Neural crest cell (in vitro differentiated cells): ENCODE data around the gene COX7A2L. TPM values are rescaled to one million over a fixed set of nuclear protein-coding genes. Genes with fewer than 3 reads are reported as not detected.

Source experiments
- DNase-seq: peaks from one replicate; pipeline ENCODE4 v3.0.0; 2021; ENCODE audit warnings: low read depth, mixed read lengths, low spot score
- H3K27ac Mint-ChIP-seq: one replicate; pipeline ENCODE4 v1.8.0; 2021; ENCODE audit warnings: mild to moderate bottlenecking, mixed read lengths; ENCODE audit not compliant: unreplicated experiment
- H3K27me3 Mint-ChIP-seq: 2 replicates; pipeline ENCODE4 v1.8.0; 2021; ENCODE audit warnings: low read depth, mild to moderate bottlenecking, mixed read lengths
- H3K36me3 Mint-ChIP-seq: 2 replicates; pipeline ENCODE4 v1.8.0; 2021; ENCODE audit warnings: low read depth, mild to moderate bottlenecking, mixed read lengths
- H3K4me1 Mint-ChIP-seq: 2 replicates; pipeline ENCODE4 v1.8.0; 2021; ENCODE audit warnings: mixed read lengths
- H3K4me3 Mint-ChIP-seq: one replicate; pipeline ENCODE4 v1.8.0; 2021; ENCODE audit warnings: mild to moderate bottlenecking, mixed read lengths
- H3K9me3 Mint-ChIP-seq: 2 replicates; pipeline ENCODE4 v1.8.0; 2021; ENCODE audit warnings: mixed read lengths
- CTCF ChIP-seq: fragments of 200-600 bp; sonication (generic); conservative IDR thresholded peaks from 2 replicates; pipeline ENCODE4 v1.5.0; 2021; ENCODE audit warnings: antibody characterized with exemption, mild to moderate bottlenecking
- total RNA-seq: library from RNA; stranded (reverse); gene quantifications from 2 replicates; pipeline ENCODE4 v1.2.1, GENCODE V29; 2021

COX7A2L gene
- total RNA-seq, 1 donor from 2014 or later: 94.4 TPM

- DNase-seq: no peak
- no peak for TF ChIP-seq CTCF
- H3K9me3 Mint-ChIP-seq: no peaks in the 10 kb centered on the region
- no peaks in the 10 kb centered on the region for H3K27me3 Mint-ChIP-seq
- peaks cover 18% of the 10 kb centered on the region for H3K4me1 Mint-ChIP-seq
- peaks cover 9% of the 10 kb centered on the region for H3K36me3 Mint-ChIP-seq
- no peak overlapping the region for H3K4me3 Mint-ChIP-seq
- no peak overlapping the region for H3K27ac Mint-ChIP-seq
These were observed 15.0 kb downstream of the COX7A2L start for GRCh38 chr2:42345986-42346385.

GRCh38 chr2:42342795-42343241 lies 18.2 kb downstream of the COX7A2L start:
- peak overlapping the region; percentile 7 for H3K4me3 Mint-ChIP-seq
- H3K27ac Mint-ChIP-seq: peak overlapping the region; percentile 81
- peaks cover 18% of the 10 kb centered on the region for H3K4me1 Mint-ChIP-seq
- TF ChIP-seq CTCF: no peak
- H3K9me3 Mint-ChIP-seq: no peaks in the 10 kb centered on the region
- H3K36me3 Mint-ChIP-seq: peaks cover 26% of the 10 kb centered on the region
- H3K27me3 Mint-ChIP-seq: no peaks in the 10 kb centered on the region
- no peak for DNase-seq

GRCh38 chr2:42342061-42342794 lies 18.8 kb downstream of the COX7A2L start:
- H3K36me3 Mint-ChIP-seq: peaks cover 32% of the 10 kb centered on the region
- DNase-seq: no peak
- no peak overlapping the region for H3K4me3 Mint-ChIP-seq
- peaks cover 18% of the 10 kb centered on the region for H3K4me1 Mint-ChIP-seq
- H3K9me3 Mint-ChIP-seq: peaks cover 3% of the 10 kb centered on the region
- TF ChIP-seq CTCF: no peak
- H3K27ac Mint-ChIP-seq: peak overlapping the region; percentile 52
- H3K27me3 Mint-ChIP-seq: no peaks in the 10 kb centered on the region

GRCh38 chr2:42340938-42341636 lies 19.9 kb downstream of the COX7A2L start:
- H3K27me3 Mint-ChIP-seq: no peaks in the 10 kb centered on the region
- peaks cover 20% of the 10 kb centered on the region for H3K4me1 Mint-ChIP-seq
- no peak for TF ChIP-seq CTCF
- H3K27ac Mint-ChIP-seq: no peak overlapping the region
- no peak overlapping the region for H3K4me3 Mint-ChIP-seq
- H3K9me3 Mint-ChIP-seq: peaks cover 5% of the 10 kb centered on the region
- peaks cover 38% of the 10 kb centered on the region for H3K36me3 Mint-ChIP-seq
- DNase-seq: no peak

- Mint-ChIP-seq H3K4me1 (peaks cover 23% of the 10 kb centered on the region), H3K9me3 (peaks cover 5% of the 10 kb centered on the region), H3K36me3 (peaks cover 43% of the 10 kb centered on the region), H3K4me3 (no peak overlapping the region), H3K27me3 (no peaks in the 10 kb centered on the region), H3K27ac (peak overlapping the region; percentile 93)
- no peak for DNase-seq
- TF ChIP-seq CTCF: no peak
These were observed 20.7 kb downstream of the COX7A2L start for GRCh38 chr2:42340045-42340937.
